Measurements from ENCODE around the gene FOXI3.

DNA sequence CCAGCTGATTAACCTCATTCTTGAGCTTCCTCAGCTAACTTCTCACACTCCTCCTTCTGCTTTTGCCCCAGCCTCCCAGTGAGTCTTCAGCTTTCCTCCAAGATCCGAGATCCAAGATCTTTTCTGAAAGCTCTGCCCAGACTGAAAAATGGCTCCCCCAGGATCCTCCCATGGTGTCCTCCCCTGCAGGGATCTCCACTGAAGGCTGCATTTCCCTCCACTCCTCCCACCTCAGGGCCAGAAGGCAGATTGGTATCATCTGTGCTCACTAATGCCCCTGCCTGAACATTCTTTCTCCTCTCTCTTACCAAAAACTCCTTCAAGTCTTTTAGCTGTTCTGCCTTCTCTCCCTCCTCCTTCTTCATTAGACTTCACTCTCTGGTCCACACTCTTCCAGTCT lies 6.1 kb upstream of the FOXI3 start:
- TF ChIP-seq, protein P1, sequence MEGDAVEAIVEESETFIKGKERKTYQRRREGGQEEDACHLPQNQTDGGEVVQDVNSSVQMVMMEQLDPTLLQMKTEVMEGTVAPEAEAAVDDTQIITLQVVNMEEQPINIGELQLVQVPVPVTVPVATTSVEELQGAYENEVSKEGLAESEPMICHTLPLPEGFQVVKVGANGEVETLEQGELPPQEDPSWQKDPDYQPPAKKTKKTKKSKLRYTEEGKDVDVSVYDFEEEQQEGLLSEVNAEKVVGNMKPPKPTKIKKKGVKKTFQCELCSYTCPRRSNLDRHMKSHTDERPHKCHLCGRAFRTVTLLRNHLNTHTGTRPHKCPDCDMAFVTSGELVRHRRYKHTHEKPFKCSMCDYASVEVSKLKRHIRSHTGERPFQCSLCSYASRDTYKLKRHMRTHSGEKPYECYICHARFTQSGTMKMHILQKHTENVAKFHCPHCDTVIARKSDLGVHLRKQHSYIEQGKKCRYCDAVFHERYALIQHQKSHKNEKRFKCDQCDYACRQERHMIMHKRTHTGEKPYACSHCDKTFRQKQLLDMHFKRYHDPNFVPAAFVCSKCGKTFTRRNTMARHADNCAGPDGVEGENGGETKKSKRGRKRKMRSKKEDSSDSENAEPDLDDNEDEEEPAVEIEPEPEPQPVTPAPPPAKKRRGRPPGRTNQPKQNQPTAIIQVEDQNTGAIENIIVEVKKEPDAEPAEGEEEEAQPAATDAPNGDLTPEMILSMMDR (IDR thresholded peaks at IDR 0.05), result no peak
- no peak for TF ChIP-seq POLR2AphosphoS5 (IDR thresholded peaks at IDR 0.05; ENCODE audit: insufficient read depth in 1 of 2, low read depth in 1 of 2)
- no peak for TF ChIP-seq POLR2A (IDR thresholded peaks at IDR 0.05)

All from vagina (tissue), 2 donors.